Cardiac muscle cell (in vitro differentiated cells and primary cell): Measurements from ENCODE around the gene C1orf21. TPM values are rescaled to one million over a fixed set of nuclear protein-coding genes. Genes with fewer than 3 reads are reported as not detected.
A peak's percentile ranks its signal among the peaks of the same experiment; 100 is the strongest.

Experiments
- DNase-seq, 2 donors: peaks; one replicate each; pipeline versions ENCODE4 v3.0.0 to v3.0.0-alpha.2; 2010 to 2017; ENCODE audit warnings: low read depth in 1 of 2, low spot score in 1 of 2
- H3K27ac ChIP-seq: fragments of 200-600 bp; sonication (generic); 2 replicates; pipeline ENCODE4 v1.5.1; 2016
- H3K27me3 ChIP-seq: fragments of 200-600 bp; sonication (generic); 2 replicates; pipeline ENCODE4 v1.6.0; 2016; ENCODE audit warnings: control low read depth
- H3K36me3 ChIP-seq: fragments of 200-600 bp; sonication (generic); 2 replicates; pipeline ENCODE4 v1.5.1; 2016; ENCODE audit warnings: control low read depth
- H3K4me1 ChIP-seq: fragments of 200-600 bp; sonication (generic); 2 replicates; pipeline ENCODE4 v1.8.1; 2017; ENCODE audit warnings: low read depth, mild to moderate bottlenecking, mixed run types
- H3K4me3 ChIP-seq: fragments of 200-600 bp; sonication (generic); 2 replicates; pipeline ENCODE4 v1.5.1; 2016; ENCODE audit warnings: mild to moderate bottlenecking
- H3K9me3 ChIP-seq: fragments of 200-600 bp; sonication (generic); 2 replicates; pipeline ENCODE4 v1.5.1; 2017; ENCODE audit warnings: low read depth, mild to moderate bottlenecking, control low read depth
- CTCF ChIP-seq: IDR thresholded peaks from 2 replicates; pipeline ENCODE4 v1.5.1; 2012; ENCODE audit warnings: low read depth, mild to moderate bottlenecking, low read length
- polyA plus RNA-seq: library from polyadenylated mRNA; unstranded; fragments of >200 nt; fragmentation: Nextera tagmentation; extraction: Ambion mirVana; gene quantifications from 2 replicates; pipeline ENCODE4 v1.2.1, GENCODE V29; 2016
- total RNA-seq: library from RNA; depleted of rRNA; stranded (reverse); fragments of >200 nt; gene quantifications from 2 replicates; pipeline ENCODE4 v1.2.3, GENCODE V29; 2016

C1orf21 gene
- total and polyA plus RNA-seq, 2 experiments from 2014 or later, result 10.9 to 26.8 TPM

GRCh38 chr1:184457500-184457899 lies 70.7 kb downstream of the C1orf21 start:
- no peaks in the 10 kb centered on the region for H3K36me3 ChIP-seq
- no peaks in the 10 kb centered on the region for H3K4me1 ChIP-seq
- H3K27ac ChIP-seq, result no peak overlapping the region
- no peaks in the 10 kb centered on the region for H3K27me3 ChIP-seq
- no peaks in the 10 kb centered on the region for H3K9me3 ChIP-seq
- H3K4me3 ChIP-seq, result no peak overlapping the region
- no peak for TF ChIP-seq CTCF
- peak in 1 of 2 donors; percentile 26 for DNase-seq

- DNase-seq, result no peak
- no peaks in the 10 kb centered on the region for H3K36me3 ChIP-seq
- no peaks in the 10 kb centered on the region for H3K9me3 ChIP-seq
- no peak overlapping the region for H3K27ac ChIP-seq
- no peak for TF ChIP-seq CTCF
- H3K27me3 ChIP-seq, result no peaks in the 10 kb centered on the region
- H3K4me3 ChIP-seq, result no peak overlapping the region
- peaks cover 3% of the 10 kb centered on the region for H3K4me1 ChIP-seq
Observed at GRCh38 chr1:184461321-184461720, 74.5 kb downstream of the C1orf21 start.

- H3K4me1 ChIP-seq, result peaks cover 3% of the 10 kb centered on the region
- DNase-seq, result no peak
- H3K36me3 ChIP-seq, result no peaks in the 10 kb centered on the region
- TF ChIP-seq CTCF, result no peak
- no peaks in the 10 kb centered on the region for H3K27me3 ChIP-seq
- no peak overlapping the region for H3K27ac ChIP-seq
- no peaks in the 10 kb centered on the region for H3K9me3 ChIP-seq
- no peak overlapping the region for H3K4me3 ChIP-seq
Observed at GRCh38 chr1:184462155-184462554, 75.3 kb downstream of the C1orf21 start.

GRCh38 chr1:184462990-184463389 lies 76.2 kb downstream of the C1orf21 start:
- peaks cover 3% of the 10 kb centered on the region for H3K4me1 ChIP-seq
- H3K27ac ChIP-seq, result no peak overlapping the region
- H3K36me3 ChIP-seq, result no peaks in the 10 kb centered on the region
- no peaks in the 10 kb centered on the region for H3K9me3 ChIP-seq
- H3K4me3 ChIP-seq, result no peak overlapping the region
- no peak for DNase-seq
- no peaks in the 10 kb centered on the region for H3K27me3 ChIP-seq
- no peak for TF ChIP-seq CTCF

GRCh38 chr1:184463680-184464079 lies 76.9 kb downstream of the C1orf21 start:
- TF ChIP-seq CTCF, result no peak
- Histone ChIP-seq H3K27ac (no peak overlapping the region), H3K36me3 (no peaks in the 10 kb centered on the region), H3K4me3 (no peak overlapping the region), H3K9me3 (no peaks in the 10 kb centered on the region), H3K27me3 (no peaks in the 10 kb centered on the region), H3K4me1 (peaks cover 3% of the 10 kb centered on the region)
- no peak for DNase-seq

GRCh38 chr1:184464757-184465156 lies 77.9 kb downstream of the C1orf21 start:
- no peaks in the 10 kb centered on the region for H3K9me3 ChIP-seq
- H3K4me1 ChIP-seq, result peaks cover 3% of the 10 kb centered on the region
- no peak overlapping the region for H3K4me3 ChIP-seq
- H3K36me3 ChIP-seq, result no peaks in the 10 kb centered on the region
- H3K27me3 ChIP-seq, result no peaks in the 10 kb centered on the region
- no peak overlapping the region for H3K27ac ChIP-seq
- TF ChIP-seq CTCF, result no peak
- DNase-seq, result no peak
